ENCODE data around the gene VPS37C.
A peak's percentile ranks its signal among the peaks of the same experiment; 100 is the strongest.

The VPS37C gene

GRCh38 chr11:61198361-61198760 is 37.1 kb upstream of the VPS37C start:
- Histone ChIP-seq H3K27me3 (0 out of 22 replicates have a peak, but pooled peaks cover 0 to 4% (median 0%) of the 10 kb centered on the region in 11 experiments), H3K27ac (no peak overlapping the region)

DNA sequence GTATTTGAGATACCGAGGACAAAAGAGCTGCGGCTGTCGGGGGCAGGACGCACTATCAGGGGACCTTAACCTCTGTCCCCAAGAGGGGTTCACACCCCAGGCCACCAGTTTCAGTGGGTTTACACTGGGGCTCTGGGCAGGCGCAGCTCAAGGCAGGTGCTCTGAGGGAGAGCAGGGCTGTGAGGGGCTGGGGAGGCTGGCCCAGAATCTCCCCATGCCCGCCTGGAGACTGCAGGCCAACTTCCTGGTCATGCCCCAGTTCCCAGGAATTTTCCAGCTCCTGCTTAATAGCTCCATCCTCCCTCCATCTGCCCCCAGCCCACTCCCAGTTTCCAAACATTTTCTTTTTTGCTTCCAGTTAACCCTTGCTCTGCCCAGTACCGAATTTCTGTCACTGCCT is 34.5 kb upstream of the VPS37C start:
- no peak overlapping the region for H3K9ac ChIP-seq
- no peaks in the 10 kb centered on the region for H3K36me3 ChIP-seq
- 0 out of 22 replicates have a peak, but pooled peaks cover 0 to 4% (median 0%) of the 10 kb centered on the region in 11 experiments for H3K27me3 ChIP-seq
- peak overlapping the region in 8 of 11 experiments; percentile 29 to 72 (median 52); a peak in 15 of 22 replicates for H3K4me2 ChIP-seq
- peaks cover 0 to 26% (median 18%) of the 10 kb centered on the region in 11 experiments; a peak in 17 of 22 replicates for H3K9me3 ChIP-seq (replicated peaks in 1 of 11)
- no peak overlapping the region for H3K27ac ChIP-seq
- no peak overlapping the region for H3K4me3 ChIP-seq
- H4K20me1 ChIP-seq, result no peaks in the 10 kb centered on the region; a peak in 2 of 22 replicates
- no peak for TF ChIP-seq Cebpa-rat (IDR thresholded peaks at IDR 0.05)
- H3K4me1 ChIP-seq, result peaks cover 4 to 17% (median 9%) of the 10 kb centered on the region in 10 experiments; a peak in 15 of 20 replicates

More at GRCh38 chr11:61198361-61198760, 37.1 kb upstream of the VPS37C start:
- no peak for TF ChIP-seq Cebpa-rat (IDR thresholded peaks at IDR 0.05)
- Histone ChIP-seq H3K4me2 (no peak overlapping the region), H3K4me3 (no peak overlapping the region), H3K9ac (no peak overlapping the region), H3K9me3 (replicated peaks in 1 of 11) (peaks cover 0 to 19% (median 13%) of the 10 kb centered on the region in 11 experiments; a peak in 15 of 22 replicates), H3K4me1 (peaks cover 23 to 33% (median 30%) of the 10 kb centered on the region in 10 experiments), H3K36me3 (no peaks in the 10 kb centered on the region), H4K20me1 (no peaks in the 10 kb centered on the region; a peak in 1 of 22 replicates)

DNA sequence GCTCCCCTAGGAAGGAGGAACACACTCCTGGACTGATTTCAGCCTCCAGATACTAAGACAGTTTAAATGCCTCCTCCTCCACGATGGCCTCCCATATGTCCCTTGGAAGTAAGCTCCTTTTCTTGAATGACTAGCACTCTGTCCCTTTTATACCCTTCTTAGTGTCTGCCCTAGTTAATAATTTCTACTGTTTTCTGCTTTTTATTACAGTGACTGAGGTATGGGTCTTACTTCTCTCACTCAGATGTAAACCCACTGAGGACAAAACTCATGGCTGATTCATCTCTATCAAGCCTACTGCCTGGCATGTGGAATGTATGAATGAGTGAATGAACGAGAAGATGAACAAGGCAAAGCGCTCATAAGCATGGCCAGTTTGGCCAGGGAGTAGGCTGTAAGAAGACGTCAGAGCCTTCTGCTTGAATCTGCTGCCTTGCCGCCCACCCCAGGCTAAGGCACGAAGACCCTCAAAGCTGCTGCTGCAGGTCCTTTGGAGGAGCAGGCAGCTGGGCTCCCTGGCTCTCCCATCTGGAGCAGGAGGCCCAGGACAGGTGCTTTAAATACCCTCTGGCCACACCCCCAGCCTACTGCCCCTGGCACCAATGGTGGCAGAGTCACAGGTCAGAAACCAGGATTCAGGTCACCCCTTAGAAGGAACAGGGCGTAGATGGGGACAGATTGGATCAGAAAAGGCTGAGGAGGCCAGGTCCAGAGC is 33.9 kb upstream of the VPS37C start:
- Histone ChIP-seq H3K4me2 (peak overlapping the region in 8 of 11 experiments; percentile 29 to 72 (median 52); a peak in 15 of 22 replicates), H3K36me3 (no peaks in the 10 kb centered on the region), H3K9me3 (replicated peaks in 1 of 11) (peaks cover 0 to 32% (median 21%) of the 10 kb centered on the region in 11 experiments; a peak in 17 of 22 replicates), H3K4me1 (peaks cover 0 to 17% (median 9%) of the 10 kb centered on the region in 10 experiments; a peak in 13 of 20 replicates), H3K4me3 (no peak overlapping the region), H3K27ac (no peak overlapping the region), H3K27me3 (0 out of 22 replicates have a peak, but pooled peaks cover 0 to 4% (median 0%) of the 10 kb centered on the region in 11 experiments), H3K9ac (no peak overlapping the region), H4K20me1 (no peaks in the 10 kb centered on the region; a peak in 2 of 22 replicates)
- TF ChIP-seq Cebpa-rat (IDR thresholded peaks at IDR 0.05), result no peak

DNA sequence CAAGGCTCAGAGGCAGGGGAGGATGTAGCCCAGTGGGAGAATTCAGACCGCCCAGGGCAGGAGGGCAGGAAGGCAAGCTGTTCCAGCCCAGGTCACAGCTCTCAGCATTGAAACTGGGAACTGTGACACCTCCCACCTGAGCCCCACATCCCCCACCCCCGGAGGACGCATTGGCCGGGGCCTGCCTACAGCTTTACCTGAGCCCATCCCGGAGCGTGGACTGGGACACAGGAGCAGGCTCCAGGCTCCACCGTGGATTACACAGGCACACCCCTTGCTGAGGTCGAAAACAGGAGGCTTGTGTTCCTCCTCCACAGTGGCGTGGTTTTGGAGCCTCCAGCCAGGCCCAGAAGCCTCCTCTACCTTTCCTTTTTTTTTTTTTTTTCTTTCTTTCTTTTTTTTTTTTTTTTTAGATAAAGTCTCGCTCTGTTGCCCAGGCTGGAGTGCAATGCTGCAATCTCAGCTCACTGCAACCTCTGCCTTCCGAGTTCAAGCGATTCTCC is 33.0 kb upstream of the VPS37C start:
- H3K4me1 ChIP-seq, result peaks cover 6 to 23% (median 9%) of the 10 kb centered on the region in 10 experiments; a peak in 14 of 20 replicates
- no peak overlapping the region for H3K4me3 ChIP-seq
- 0 out of 22 replicates have a peak, but pooled peaks cover 0 to 4% (median 0%) of the 10 kb centered on the region in 11 experiments for H3K27me3 ChIP-seq
- TF ChIP-seq Cebpa-rat (IDR thresholded peaks at IDR 0.05), result no peak
- no peaks in the 10 kb centered on the region for H3K36me3 ChIP-seq
- H4K20me1 ChIP-seq, result no peaks in the 10 kb centered on the region; a peak in 2 of 22 replicates
- H3K27ac ChIP-seq, result no peak overlapping the region
- peak overlapping the region in 1 of 11 experiments; percentile 17; a peak in 1 of 22 replicates for H3K4me2 ChIP-seq
- H3K9ac ChIP-seq, result no peak overlapping the region
- H3K9me3 ChIP-seq (replicated peaks in 1 of 11), result peaks cover 0 to 30% (median 20%) of the 10 kb centered on the region in 11 experiments; a peak in 17 of 22 replicates

- Histone ChIP-seq H3K4me1 (peaks cover 6 to 23% (median 10%) of the 10 kb centered on the region in 10 experiments; a peak in 14 of 20 replicates), H3K4me2 (peak overlapping the region in 1 of 11 experiments; percentile 17; a peak in 1 of 22 replicates), H3K4me3 (no peak overlapping the region), H3K27ac (no peak overlapping the region), H3K27me3 (0 out of 22 replicates have a peak, but pooled peaks cover 0 to 4% (median 0%) of the 10 kb centered on the region in 11 experiments), H3K9me3 (replicated peaks in 1 of 11) (peaks cover 0 to 24% (median 13%) of the 10 kb centered on the region in 11 experiments; a peak in 16 of 22 replicates), H3K36me3 (no peaks in the 10 kb centered on the region), H3K9ac (no peak overlapping the region), H4K20me1 (no peaks in the 10 kb centered on the region; a peak in 2 of 22 replicates)
- no peak for TF ChIP-seq Cebpa-rat (IDR thresholded peaks at IDR 0.05)
These were observed 32.4 kb upstream of the VPS37C start for GRCh38 chr11:61193596-61193995.

DNA sequence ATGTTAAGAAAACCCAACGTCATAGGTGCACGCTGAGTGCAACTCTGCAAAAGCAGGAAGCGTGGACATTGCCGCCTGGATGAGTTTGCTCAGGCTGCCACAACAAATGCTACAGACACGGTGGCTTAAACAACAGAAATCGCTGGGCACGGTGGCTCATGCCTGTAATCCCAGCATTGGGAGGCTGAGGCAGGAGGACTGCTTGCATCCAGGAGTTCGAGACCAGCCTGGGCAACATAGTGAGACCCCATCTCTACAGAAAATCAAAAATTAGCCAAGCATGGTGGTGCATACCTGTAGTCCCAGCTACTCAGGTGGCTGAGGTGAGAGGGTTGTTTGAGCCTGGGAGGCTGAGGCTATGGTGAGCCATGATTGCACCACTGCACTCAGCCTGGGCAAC is 28.7 kb upstream of the VPS37C start:
- H3K4me3 ChIP-seq, result no peak overlapping the region
- peaks cover 0 to 13% (median 7%) of the 10 kb centered on the region in 10 experiments; a peak in 7 of 20 replicates for H3K4me1 ChIP-seq
- peaks cover 0 to 18% (median 8%) of the 10 kb centered on the region in 11 experiments; a peak in 11 of 22 replicates for H3K9me3 ChIP-seq (replicated peaks in 1 of 11)
- H4K20me1 ChIP-seq, result no peaks in the 10 kb centered on the region; a peak in 2 of 22 replicates
- H3K27ac ChIP-seq, result no peak overlapping the region
- peak overlapping the region in 2 of 11 experiments; percentile 26 to 44; a peak in 1 of 22 replicates for H3K4me2 ChIP-seq
- no peaks in the 10 kb centered on the region for H3K27me3 ChIP-seq
- no peaks in the 10 kb centered on the region for H3K36me3 ChIP-seq
- H3K9ac ChIP-seq, result no peak overlapping the region
- TF ChIP-seq Cebpa-rat (IDR thresholded peaks at IDR 0.05), result no peak

- H3K36me3 ChIP-seq, result no peaks in the 10 kb centered on the region
- H3K4me1 ChIP-seq, result peaks cover 0 to 11% (median 2%) of the 10 kb centered on the region in 10 experiments; a peak in 5 of 20 replicates
- H3K27me3 ChIP-seq, result no peaks in the 10 kb centered on the region
- no peaks in the 10 kb centered on the region; a peak in 1 of 22 replicates for H4K20me1 ChIP-seq
- no peak for TF ChIP-seq Cebpa-rat (IDR thresholded peaks at IDR 0.05)
- H3K9me3 ChIP-seq (replicated peaks in 1 of 11), result peaks cover 0 to 18% (median 8%) of the 10 kb centered on the region in 11 experiments; a peak in 11 of 22 replicates
- no peak overlapping the region for H3K27ac ChIP-seq
- no peak overlapping the region for H3K9ac ChIP-seq
- no peak overlapping the region for H3K4me3 ChIP-seq
- H3K4me2 ChIP-seq, result no peak overlapping the region
These were observed 26.4 kb upstream of the VPS37C start for GRCh38 chr11:61187505-61188130.

DNA sequence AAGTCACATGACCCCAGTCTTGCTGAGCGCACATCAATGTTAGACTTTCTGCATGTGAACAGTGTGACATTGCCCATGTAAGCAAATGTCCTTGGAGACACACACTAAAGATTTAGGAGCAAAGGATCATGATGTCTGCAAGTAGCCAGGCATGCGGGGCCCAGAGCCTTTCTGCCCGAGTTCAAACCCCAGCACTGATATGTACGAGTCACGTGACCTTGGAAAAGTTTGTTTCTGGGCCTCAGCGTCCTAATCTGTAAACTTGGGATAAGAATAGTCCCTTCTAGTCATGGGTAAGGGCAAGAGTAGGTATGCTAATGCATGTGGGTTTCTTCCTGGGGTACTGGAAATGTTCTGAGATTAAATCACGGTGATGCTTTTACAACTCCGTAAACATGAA is 25.3 kb upstream of the VPS37C start:
- no peak overlapping the region for H3K9ac ChIP-seq
- H3K36me3 ChIP-seq, result no peaks in the 10 kb centered on the region
- H3K27ac ChIP-seq, result no peak overlapping the region
- no peaks in the 10 kb centered on the region for H3K27me3 ChIP-seq
- TF ChIP-seq Cebpa-rat (IDR thresholded peaks at IDR 0.05), result no peak
- peak overlapping the region in 1 of 11 experiments; percentile 3; a peak in 1 of 22 replicates for H3K4me2 ChIP-seq
- H4K20me1 ChIP-seq, result no peaks in the 10 kb centered on the region
- H3K4me3 ChIP-seq, result no peak overlapping the region
- H3K4me1 ChIP-seq, result peaks cover 0 to 11% (median 2%) of the 10 kb centered on the region in 10 experiments; a peak in 5 of 20 replicates
- H3K9me3 ChIP-seq (replicated peaks in 1 of 11), result peaks cover 0 to 14% (median 8%) of the 10 kb centered on the region in 11 experiments; a peak in 11 of 22 replicates
